GM23248 (cell line): Measurements from ENCODE around the gene RBPMS2. TPM values are rescaled to one million over a fixed set of nuclear protein-coding genes. Genes with fewer than 3 reads are reported as not detected.

Experiments
- DNase-seq: peaks from one replicate; pipeline ENCODE4 v3.0.0-alpha.2; 2015
- H2AFZ ChIP-seq: fragments of 200-600 bp; sonication (generic); 2 replicates; pipeline ENCODE4 v1.6.1; 2016; ENCODE audit warnings: antibody characterized with exemption
- H3F3A ChIP-seq: fragments of 200-600 bp; sonication (generic); 2 replicates; pipeline ENCODE4 v1.6.1; 2016; ENCODE audit warnings: mild to moderate bottlenecking, antibody characterized with exemption, mixed run types; ENCODE audit not compliant: insufficient read depth
- H3K27ac ChIP-seq: fragments of 200-600 bp; sonication (generic); 2 replicates; pipeline ENCODE4 v1.5.1; 2016; ENCODE audit warnings: mild to moderate bottlenecking
- H3K27me3 ChIP-seq: fragments of 200-600 bp; sonication (generic); replicated peaks from 2 replicates; pipeline ENCODE4 v1.6.1; 2016; ENCODE audit warnings: mild to moderate bottlenecking; ENCODE audit not compliant: insufficient read depth
- H3K36me3 ChIP-seq: fragments of 200-600 bp; sonication (generic); 2 replicates; pipeline ENCODE4 v1.6.1; 2016; ENCODE audit warnings: low read depth, mild to moderate bottlenecking
- H3K4me1 ChIP-seq: fragments of 200-600 bp; sonication (generic); 2 replicates; pipeline ENCODE4 v1.6.1; 2016; ENCODE audit warnings: mild to moderate bottlenecking; ENCODE audit not compliant: insufficient read depth
- H3K4me2 ChIP-seq: fragments of 200-600 bp; sonication (generic); one replicate; pipeline ENCODE4 v1.6.1; 2016; ENCODE audit warnings: mild to moderate bottlenecking; ENCODE audit not compliant: unreplicated experiment
- H3K4me3 ChIP-seq: fragments of 200-600 bp; sonication (generic); 2 replicates; pipeline ENCODE4 v1.5.1; 2016; ENCODE audit warnings: mild to moderate bottlenecking
- H3K79me2 ChIP-seq: fragments of 200-600 bp; sonication (generic); 2 replicates; pipeline ENCODE4 v1.6.1; 2016; ENCODE audit warnings: mild to moderate bottlenecking; ENCODE audit not compliant: insufficient read depth
- H3K9ac ChIP-seq: fragments of 200-600 bp; sonication (generic); 2 replicates; pipeline ENCODE4 v1.6.1; 2016; ENCODE audit warnings: mild to moderate bottlenecking
- H3K9me2 ChIP-seq: fragments of 200-600 bp; sonication (generic); 2 replicates; pipeline ENCODE4 v1.6.1; 2016; ENCODE audit warnings: mixed run types, mild to moderate bottlenecking, moderate library complexity; ENCODE audit not compliant: insufficient read depth
- H3K9me3 ChIP-seq: fragments of 200-600 bp; sonication (generic); one replicate; pipeline ENCODE4 v1.6.1; 2017; ENCODE audit warnings: low read depth
- H4K20me1 ChIP-seq: fragments of 200-600 bp; sonication (generic); 2 replicates; pipeline ENCODE4 v1.6.0; 2016; ENCODE audit not compliant: insufficient read depth
- EZH2 ChIP-seq: fragments of 200-600 bp; sonication (generic); IDR thresholded peaks from 2 replicates; pipeline ENCODE4 v1.6.1; 2018; ENCODE audit warnings: antibody characterized with exemption, mild to moderate bottlenecking; ENCODE audit not compliant: insufficient read depth, poor library complexity, severe bottlenecking
- EZH2phosphoT487 ChIP-seq: fragments of 200-600 bp; sonication (generic); IDR thresholded peaks from 2 replicates; pipeline ENCODE4 v1.6.1; 2018; ENCODE audit warnings: antibody characterized with exemption, moderate library complexity, mild to moderate bottlenecking, low read depth; ENCODE audit not compliant: insufficient read depth
- WGBS, 2 experiments: methylation state at CpG; one replicate each; pipeline ENCODE4 v1.1.6; 2015 to 2017; ENCODE audit warnings: low lambda C conversion rate in 2 of 2, low coverage in 1 of 2; ENCODE audit errors: missing lambda C conversion rate in 2 of 2; 5-methylcytosine and 5-hydroxymethylcytosine counted together
- in situ Hi-C: fragments of 300-500 bp; cut with MboI; formaldehyde crosslinking; loops from 2 replicates; pipeline ENCODE4 v1.15.0; 2020
- polyA plus RNA-seq: library from polyadenylated mRNA; unstranded; fragments of >200 nt; fragmentation: Nextera tagmentation; extraction: Ambion mirVana; gene quantifications from 2 replicates; pipeline ENCODE4 v1.2.1, GENCODE V29; 2016
- total RNA-seq: library from RNA; depleted of rRNA; stranded (reverse); fragments of >200 nt; shearing (Covaris generic); gene quantifications from 2 replicates; pipeline ENCODE4 v1.2.3, GENCODE V29; 2014

The RBPMS2 gene
- total and polyA plus RNA-seq, 2 experiments from 2014 or later, result 0.71 TPM; not detected in 1

DNA sequence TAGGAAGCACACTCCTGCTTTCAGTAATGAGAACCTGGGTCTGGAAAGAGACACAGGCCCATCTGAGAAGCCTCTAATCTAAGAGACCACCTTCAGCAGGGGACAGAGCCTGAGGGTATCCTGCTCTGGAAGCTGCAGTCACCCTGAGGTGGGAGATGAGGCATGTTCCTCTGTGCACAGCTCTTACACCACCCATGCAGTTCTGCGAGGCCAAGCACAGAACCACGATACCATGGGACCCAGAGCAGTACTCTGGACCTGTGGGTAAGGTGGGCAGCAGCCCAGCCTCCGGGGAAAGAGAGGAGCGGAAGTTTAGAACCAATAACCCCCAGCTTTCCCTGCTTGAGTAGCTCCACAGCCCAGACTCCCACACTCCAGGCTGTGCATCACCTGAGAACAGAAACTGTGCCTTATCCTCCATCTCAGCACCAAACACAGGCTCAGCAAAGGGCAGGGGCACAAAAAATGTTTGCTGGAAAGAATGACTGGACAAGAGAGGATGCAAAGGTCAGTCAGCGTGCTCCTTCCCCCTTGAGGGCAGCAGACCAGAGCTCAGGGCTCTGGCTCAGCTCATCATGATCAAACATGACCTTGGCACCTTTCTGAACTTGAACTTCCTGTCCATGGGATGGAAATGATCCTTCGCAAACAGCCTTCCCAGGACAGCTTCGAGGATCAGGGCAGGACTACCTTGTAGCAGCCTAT, 43.1 kb downstream of the RBPMS2 start:
- H3K79me2 ChIP-seq, result no peaks in the 10 kb centered on the region
- 0 out of 2 replicates have a peak, but pooled peaks cover 4% of the 10 kb centered on the region for H3K4me1 ChIP-seq
- H3F3A ChIP-seq, result no peaks in the 10 kb centered on the region
- no peaks in the 10 kb centered on the region for H3K9me3 ChIP-seq
- in situ Hi-C loops, result loop anchor here (10.0 kb wide), 1 partner anchor 172 kb away; no protein-coding TSS in a partner anchor
- WGBS, 2 experiments, result 59 to 62% methylated on average over 7 of the region's 7 CpGs
- no peak overlapping the region for H3K27ac ChIP-seq
- no peaks in the 10 kb centered on the region for H3K36me3 ChIP-seq
- H4K20me1 ChIP-seq, result no peaks in the 10 kb centered on the region
- TF ChIP-seq EZH2phosphoT487, result no peak
- no peak for TF ChIP-seq EZH2
- DNase-seq, result no peak
- no peaks in the 10 kb centered on the region for H3K9me2 ChIP-seq
- H2AFZ ChIP-seq, result no peak overlapping the region
- no peaks in the 10 kb centered on the region for H3K27me3 ChIP-seq
- H3K4me3 ChIP-seq, result no peak overlapping the region
- no peak overlapping the region for H3K4me2 ChIP-seq
- H3K9ac ChIP-seq, result no peak overlapping the region

GRCh38 chr15:64731805-64732151, 43.6 kb downstream of the RBPMS2 start:
- WGBS, 2 experiments, result 36 to 37% methylated on average over 9 of the region's 9 CpGs
- Histone ChIP-seq H3K4me2 (no peak overlapping the region), H2AFZ (no peak overlapping the region), H3F3A (no peaks in the 10 kb centered on the region), H3K4me3 (no peak overlapping the region), H3K27me3 (no peaks in the 10 kb centered on the region), H3K27ac (no peak overlapping the region), H3K9me2 (no peaks in the 10 kb centered on the region), H3K9me3 (no peaks in the 10 kb centered on the region), H3K9ac (no peak overlapping the region), H3K79me2 (no peaks in the 10 kb centered on the region), H3K4me1 (0 out of 2 replicates have a peak, but pooled peaks cover 4% of the 10 kb centered on the region), H3K36me3 (no peaks in the 10 kb centered on the region), H4K20me1 (no peaks in the 10 kb centered on the region)
- DNase-seq, result no peak
- no peak for TF ChIP-seq EZH2phosphoT487
- TF ChIP-seq EZH2, result no peak
- in situ Hi-C loops, result loop anchor here (10.0 kb wide), 1 partner anchor 173 kb away; no protein-coding TSS in a partner anchor

- Histone ChIP-seq H3K4me1 (0 out of 2 replicates have a peak, but pooled peaks cover 4% of the 10 kb centered on the region), H3K27ac (no peak overlapping the region), H3K4me3 (no peak overlapping the region), H3K36me3 (no peaks in the 10 kb centered on the region), H2AFZ (no peak overlapping the region), H3K79me2 (no peaks in the 10 kb centered on the region), H3K9me2 (no peaks in the 10 kb centered on the region), H3K9me3 (no peaks in the 10 kb centered on the region), H3K27me3 (no peaks in the 10 kb centered on the region), H3F3A (no peaks in the 10 kb centered on the region), H4K20me1 (no peaks in the 10 kb centered on the region), H3K4me2 (peak overlapping the region; percentile 79), H3K9ac (no peak overlapping the region)
- no peak for TF ChIP-seq EZH2
- in situ Hi-C loops, result loop anchor here (10.0 kb wide), 1 partner anchor 174 kb away; no protein-coding TSS in a partner anchor
- WGBS, 2 experiments, result 13 to 14% methylated on average over 16 of the region's 16 CpGs
- peak; percentile 83 for DNase-seq
These were observed 44.2 kb downstream of the RBPMS2 start for GRCh38 chr15:64731012-64731804.

DNA sequence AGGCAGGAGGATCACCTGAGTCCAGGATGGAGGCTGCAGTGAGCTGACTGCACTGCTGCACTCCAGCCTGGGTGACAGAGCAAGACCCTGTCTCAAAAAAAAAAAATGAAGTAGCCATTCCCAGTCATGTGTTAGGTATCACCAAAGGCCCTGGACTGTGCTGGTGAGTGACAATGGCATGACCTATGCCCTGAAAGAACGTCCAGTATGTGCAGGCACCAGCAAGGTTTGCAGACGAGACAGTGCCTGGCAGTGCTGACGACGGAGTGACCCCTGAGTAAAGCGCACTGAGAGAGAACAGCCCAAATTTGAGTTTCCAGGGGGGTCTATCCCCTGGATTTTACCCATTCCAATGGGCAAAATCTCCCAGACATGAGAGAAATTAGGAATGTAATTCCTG, 45.2 kb downstream of the RBPMS2 start:
- no peak overlapping the region for H3K27ac ChIP-seq
- no peak overlapping the region for H3K9ac ChIP-seq
- H3K9me3 ChIP-seq, result no peaks in the 10 kb centered on the region
- H3K4me3 ChIP-seq, result no peak overlapping the region
- TF ChIP-seq EZH2 (no peak), EZH2phosphoT487 (no peak)
- no peaks in the 10 kb centered on the region for H3K9me2 ChIP-seq
- H3K4me2 ChIP-seq, result no peak overlapping the region
- no peaks in the 10 kb centered on the region for H4K20me1 ChIP-seq
- no peak overlapping the region for H2AFZ ChIP-seq
- no peak for DNase-seq
- H3K4me1 ChIP-seq, result 0 out of 2 replicates have a peak, but pooled peaks cover 4% of the 10 kb centered on the region
- WGBS, 2 experiments, result 64 to 73% methylated on average over 5 of the region's 5 CpGs
- H3K79me2 ChIP-seq, result no peaks in the 10 kb centered on the region
- no peaks in the 10 kb centered on the region for H3K36me3 ChIP-seq
- H3F3A ChIP-seq, result no peaks in the 10 kb centered on the region
- H3K27me3 ChIP-seq, result no peaks in the 10 kb centered on the region
- in situ Hi-C loops, result loop anchor here (10.0 kb wide), 1 partner anchor 175 kb away; no protein-coding TSS in a partner anchor
